Spleen (tissue), 7 donors: ENCODE measurements around the gene P3H1.

ENCODE experiments used
- POLR2A ChIP-seq, 3 donors: fragments of 450-650 bp; IDR thresholded peaks; one replicate each; pipeline ENCODE4 v1.5.1; 2017; ENCODE audit warnings: antibody characterized with exemption in 3 of 3, mild to moderate bottlenecking in 1 of 3
- POLR2AphosphoS5 ChIP-seq, 3 donors: sonication (generic); formaldehyde crosslinking; IDR thresholded peaks; one replicate each; pipeline ENCODE4 v1.5.1; 2017; ENCODE audit warnings: antibody characterized with exemption in 3 of 3
- TF ChIP-seq, protein P1 (sequence below), 11 experiments: fragments of 200-600 bp in 7 of 11; fragments of 450-650 bp in 4 of 11; sonication (generic) in 4 of 11; IDR thresholded peaks in 8 of 11; conservative IDR thresholded peaks in 3 of 11; 1 replicate in 7 of 11; 2 replicates in 4 of 11; pipeline versions ENCODE4 v1.4.0 to v1.8.0; 2016 to 2021; ENCODE audit warnings: antibody characterized with exemption in 11 of 11, inconsistent platforms in 4 of 11, mild to moderate bottlenecking in 1 of 11
- donor health status: DM: no; HTN: no; CAD: no; lungs with moderate emphysema.
- donor health status: DM: no; HTN: no; CAD: no.
- donor health status: DM: no; HTN: no; CAD: no.

DNA sequence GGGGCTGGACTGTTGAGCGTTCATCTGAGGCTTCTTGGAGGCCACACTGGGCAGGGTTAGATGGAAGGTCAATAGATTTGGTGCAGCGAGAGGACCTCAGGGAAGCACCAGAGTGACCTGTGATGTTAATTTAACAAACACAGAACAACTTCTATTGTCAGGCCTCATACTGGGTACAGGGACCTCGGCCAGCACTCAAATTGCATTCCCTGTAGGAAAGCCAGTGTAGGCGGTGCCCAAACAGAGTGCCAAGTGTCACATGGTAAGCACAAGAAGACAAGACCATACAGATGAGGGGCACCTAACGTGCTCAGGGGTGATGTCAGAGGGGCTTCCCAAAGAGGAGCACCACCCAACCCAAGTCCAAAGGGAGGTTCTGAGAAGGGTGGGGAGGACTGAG, 19.3 kb upstream of the P3H1 start:
- TF ChIP-seq, protein P1, sequence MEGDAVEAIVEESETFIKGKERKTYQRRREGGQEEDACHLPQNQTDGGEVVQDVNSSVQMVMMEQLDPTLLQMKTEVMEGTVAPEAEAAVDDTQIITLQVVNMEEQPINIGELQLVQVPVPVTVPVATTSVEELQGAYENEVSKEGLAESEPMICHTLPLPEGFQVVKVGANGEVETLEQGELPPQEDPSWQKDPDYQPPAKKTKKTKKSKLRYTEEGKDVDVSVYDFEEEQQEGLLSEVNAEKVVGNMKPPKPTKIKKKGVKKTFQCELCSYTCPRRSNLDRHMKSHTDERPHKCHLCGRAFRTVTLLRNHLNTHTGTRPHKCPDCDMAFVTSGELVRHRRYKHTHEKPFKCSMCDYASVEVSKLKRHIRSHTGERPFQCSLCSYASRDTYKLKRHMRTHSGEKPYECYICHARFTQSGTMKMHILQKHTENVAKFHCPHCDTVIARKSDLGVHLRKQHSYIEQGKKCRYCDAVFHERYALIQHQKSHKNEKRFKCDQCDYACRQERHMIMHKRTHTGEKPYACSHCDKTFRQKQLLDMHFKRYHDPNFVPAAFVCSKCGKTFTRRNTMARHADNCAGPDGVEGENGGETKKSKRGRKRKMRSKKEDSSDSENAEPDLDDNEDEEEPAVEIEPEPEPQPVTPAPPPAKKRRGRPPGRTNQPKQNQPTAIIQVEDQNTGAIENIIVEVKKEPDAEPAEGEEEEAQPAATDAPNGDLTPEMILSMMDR (IDR thresholded peaks at IDR 0.05 in 8 of 11, conservative IDR thresholded peaks at IDR 0.05 in 3 of 11) = no peak
- TF ChIP-seq POLR2AphosphoS5 (IDR thresholded peaks at IDR 0.05) (no peak), POLR2A (IDR thresholded peaks at IDR 0.05) (no peak)
